ENCODE results near the gene FRRS1. TPM values are rescaled to one million over a fixed set of nuclear protein-coding genes. Genes with fewer than 3 reads are reported as not detected.

Gene FRRS1
- total and polyA plus RNA-seq, 12 donors, result 0.81 to 26.8 (median 16.5) TPM

DNA sequence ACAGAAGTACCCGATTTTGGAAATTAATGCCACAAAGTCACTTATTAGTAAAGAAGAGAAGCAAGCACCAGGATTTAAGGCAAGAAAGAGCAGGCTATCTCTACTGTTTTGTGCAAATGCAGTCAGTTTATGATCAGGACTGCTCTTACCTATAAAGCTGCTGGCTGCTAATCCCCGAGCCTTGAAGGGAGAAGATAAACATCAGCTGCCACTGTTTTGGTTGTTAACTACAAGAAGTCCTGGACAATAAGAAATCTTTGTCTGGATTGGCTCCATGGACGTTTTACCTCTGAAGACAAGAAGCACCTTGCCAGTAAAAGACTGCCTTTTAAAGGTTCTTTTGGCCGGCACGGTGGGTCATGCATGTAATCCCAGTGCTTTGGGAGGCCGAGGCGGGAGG lies 21.4 kb downstream of the FRRS1 start:
- peaks cover 0 to 11% of the 10 kb centered on the region in 2 donors for H3K4me1 ChIP-seq (replicated peaks in 1 of 2)
- no peak for TF ChIP-seq POLR2A (IDR thresholded peaks at IDR 0.05)
- TF ChIP-seq, protein P1, sequence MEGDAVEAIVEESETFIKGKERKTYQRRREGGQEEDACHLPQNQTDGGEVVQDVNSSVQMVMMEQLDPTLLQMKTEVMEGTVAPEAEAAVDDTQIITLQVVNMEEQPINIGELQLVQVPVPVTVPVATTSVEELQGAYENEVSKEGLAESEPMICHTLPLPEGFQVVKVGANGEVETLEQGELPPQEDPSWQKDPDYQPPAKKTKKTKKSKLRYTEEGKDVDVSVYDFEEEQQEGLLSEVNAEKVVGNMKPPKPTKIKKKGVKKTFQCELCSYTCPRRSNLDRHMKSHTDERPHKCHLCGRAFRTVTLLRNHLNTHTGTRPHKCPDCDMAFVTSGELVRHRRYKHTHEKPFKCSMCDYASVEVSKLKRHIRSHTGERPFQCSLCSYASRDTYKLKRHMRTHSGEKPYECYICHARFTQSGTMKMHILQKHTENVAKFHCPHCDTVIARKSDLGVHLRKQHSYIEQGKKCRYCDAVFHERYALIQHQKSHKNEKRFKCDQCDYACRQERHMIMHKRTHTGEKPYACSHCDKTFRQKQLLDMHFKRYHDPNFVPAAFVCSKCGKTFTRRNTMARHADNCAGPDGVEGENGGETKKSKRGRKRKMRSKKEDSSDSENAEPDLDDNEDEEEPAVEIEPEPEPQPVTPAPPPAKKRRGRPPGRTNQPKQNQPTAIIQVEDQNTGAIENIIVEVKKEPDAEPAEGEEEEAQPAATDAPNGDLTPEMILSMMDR (IDR thresholded peaks at IDR 0.05), result no peak
- no peaks in the 10 kb centered on the region for H3K27me3 ChIP-seq
- H3K9me3 ChIP-seq (replicated peaks in 1 of 3), result no peaks in the 10 kb centered on the region
- intact Hi-C loops (cut with DNase I), result no loop called here
- H3K4me3 ChIP-seq, result no peak overlapping the region
- H3K27ac ChIP-seq, result no peak overlapping the region
- WGBS, 4 donors, result 91 to 96% (median 92%) methylated on average over 7 of the region's 7 CpGs
- peaks cover 0 to 8% of the 10 kb centered on the region in 2 donors for H3K36me3 ChIP-seq (replicated peaks in 1 of 2)
- no peak for DNase-seq

DNA sequence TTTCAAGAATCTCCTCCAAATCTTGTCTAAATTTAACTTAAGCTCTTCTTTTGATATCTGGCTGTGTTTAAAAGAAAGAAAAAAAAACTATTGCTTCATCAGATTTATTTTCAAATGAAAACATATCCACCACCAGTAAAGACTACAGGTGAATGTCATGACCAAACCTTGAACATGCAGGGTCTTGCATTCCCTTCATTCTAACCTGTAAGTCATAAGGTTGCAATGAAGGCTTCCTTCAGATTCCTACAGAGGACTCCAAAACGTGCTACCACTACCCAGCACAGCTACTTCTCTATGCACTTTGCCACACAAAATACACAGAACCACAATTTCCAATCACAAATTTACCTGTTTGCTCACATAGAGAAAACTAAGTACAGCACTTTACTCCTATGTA lies 26.3 kb downstream of the FRRS1 start:
- Histone ChIP-seq H3K4me1 (replicated peaks in 1 of 2) (no peaks in the 10 kb centered on the region), H3K9me3 (replicated peaks in 1 of 3) (no peaks in the 10 kb centered on the region), H3K27ac (no peak overlapping the region), H3K36me3 (replicated peaks in 1 of 2) (peaks cover 0 to 8% of the 10 kb centered on the region in 2 donors), H3K27me3 (no peaks in the 10 kb centered on the region), H3K4me3 (no peak overlapping the region)
- no peak for TF ChIP-seq POLR2A (IDR thresholded peaks at IDR 0.05)
- TF ChIP-seq, protein P1 (IDR thresholded peaks at IDR 0.05), result no peak
- DNase-seq, result no peak
- WGBS, 4 donors, result 67 to 75% (median 71%) methylated on average over 1 of the region's 1 CpG
- intact Hi-C loops (cut with DNase I), result no loop called here

DNA sequence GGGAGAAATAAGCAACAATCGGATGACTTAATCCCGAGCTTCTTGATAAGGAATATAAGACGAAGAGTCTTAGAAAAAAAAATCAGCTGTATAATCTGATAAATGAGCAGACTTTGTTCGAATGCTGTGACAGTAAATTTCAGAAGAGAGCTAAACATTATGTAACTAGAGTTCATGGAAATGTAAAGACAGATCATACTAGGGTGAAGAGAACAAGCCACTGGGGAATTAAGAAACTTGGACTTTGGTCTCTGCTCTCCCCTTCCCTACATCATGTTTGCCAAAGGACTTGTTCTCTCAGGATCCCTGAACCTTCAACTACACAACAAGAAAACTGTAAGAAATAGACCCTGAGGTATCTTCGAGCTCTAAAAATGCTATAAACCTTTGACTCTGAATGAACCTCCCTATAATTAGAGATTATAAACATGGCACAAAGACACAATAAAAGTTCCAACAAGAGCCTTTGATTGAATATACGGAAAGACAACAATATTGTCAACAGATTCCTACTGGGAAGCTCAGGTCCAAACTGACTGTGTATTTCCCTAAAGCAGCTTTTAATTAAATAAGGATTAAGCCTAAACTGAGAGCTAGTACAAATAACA lies 27.5 kb downstream of the FRRS1 start:
- DNase-seq, result no peak
- no peak overlapping the region for H3K4me3 ChIP-seq
- 62 to 87% (median 80%) methylated on average over 6 of the region's 6 CpGs for WGBS, 4 donors
- H3K9me3 ChIP-seq (replicated peaks in 1 of 3), result no peaks in the 10 kb centered on the region
- H3K4me1 ChIP-seq (replicated peaks in 1 of 2), result no peaks in the 10 kb centered on the region
- no peak for TF ChIP-seq POLR2A (IDR thresholded peaks at IDR 0.05)
- TF ChIP-seq, protein P1 (IDR thresholded peaks at IDR 0.05), result no peak
- intact Hi-C loops (cut with DNase I), result no loop called here
- H3K27me3 ChIP-seq, result no peaks in the 10 kb centered on the region
- no peak overlapping the region for H3K27ac ChIP-seq
- H3K36me3 ChIP-seq (replicated peaks in 1 of 2), result peaks cover 0 to 8% of the 10 kb centered on the region in 2 donors

DNA sequence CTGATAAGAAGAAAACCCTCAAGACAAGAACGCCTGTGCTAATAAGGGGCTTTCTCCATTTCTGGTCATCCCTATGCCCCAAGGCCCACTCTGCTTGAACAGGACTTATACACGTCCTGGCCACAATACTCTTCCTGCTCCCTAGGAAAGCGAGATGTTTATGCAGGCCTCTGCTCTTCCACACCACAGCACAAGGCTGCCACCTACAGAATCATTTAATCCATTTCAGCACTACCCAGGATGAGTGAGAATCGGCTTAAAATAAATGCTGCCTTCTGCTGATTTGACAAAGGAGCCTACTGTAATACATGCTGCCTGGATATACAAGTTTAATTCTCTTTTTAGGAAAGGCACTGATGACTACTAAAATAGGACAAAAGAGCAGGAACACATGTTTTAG lies 29.4 kb downstream of the FRRS1 start:
- intact Hi-C loops (cut with DNase I), result no loop called here
- Histone ChIP-seq H3K36me3 (replicated peaks in 1 of 2) (peaks cover 0 to 6% of the 10 kb centered on the region in 2 donors), H3K4me1 (replicated peaks in 1 of 2) (no peaks in the 10 kb centered on the region), H3K4me3 (no peak overlapping the region), H3K27ac (no peak overlapping the region), H3K27me3 (no peaks in the 10 kb centered on the region), H3K9me3 (replicated peaks in 1 of 3) (no peaks in the 10 kb centered on the region)
- 19 to 29% (median 26%) methylated on average over 4 of the region's 4 CpGs for WGBS, 4 donors
- no peak for TF ChIP-seq POLR2A (IDR thresholded peaks at IDR 0.05)
- TF ChIP-seq, protein P1 (IDR thresholded peaks at IDR 0.05), result peak; percentile 27 to 66 (median 56)
- peak; percentile 32 to 65 (median 50) for DNase-seq

Data from adrenal gland (tissue), 12 donors.